Osteoblast (primary cell): ENCODE measurements around the gene AXIN2. TPM values are rescaled to one million over a fixed set of nuclear protein-coding genes. Genes with fewer than 3 reads are reported as not detected.

Experiments
- DNase-seq: peaks from one replicate; pipeline ENCODE4 v3.0.0; 2011; ENCODE audit warnings: low spot score, mixed read lengths; ENCODE audit not compliant: insufficient read length; ENCODE audit errors: missing footprints
- H2AFZ ChIP-seq: 2 replicates; pipeline ENCODE4 v1.6.0; 2011; ENCODE audit warnings: mild to moderate bottlenecking, low read length
- H3K27ac ChIP-seq: 2 replicates; pipeline ENCODE4 v1.5.1; 2011; ENCODE audit warnings: mild to moderate bottlenecking, low read depth, low read length, moderate library complexity
- H3K27me3 ChIP-seq: 2 replicates; pipeline ENCODE4 v1.6.0; 2012; ENCODE audit warnings: mild to moderate bottlenecking, control low read depth, inconsistent platforms, low read length, moderate library complexity; ENCODE audit not compliant: insufficient read depth
- H3K36me3 ChIP-seq: 2 replicates; pipeline ENCODE4 v1.5.1; 2011; ENCODE audit warnings: mild to moderate bottlenecking, low read length, control low read depth, moderate library complexity; ENCODE audit not compliant: insufficient read depth
- H3K4me1 ChIP-seq: 2 replicates; pipeline ENCODE4 v1.5.1; 2011; ENCODE audit warnings: mild to moderate bottlenecking, low read length, control low read depth, moderate library complexity; ENCODE audit not compliant: insufficient read depth
- H3K4me2 ChIP-seq: 2 replicates; pipeline ENCODE4 v1.6.0; 2011; ENCODE audit warnings: mild to moderate bottlenecking, low read length; ENCODE audit not compliant: insufficient read depth
- H3K4me3 ChIP-seq: fragments of 200-600 bp; sonication (generic); 3 replicates; pipeline ENCODE4 v1.5.1; 2012; ENCODE audit warnings: mild to moderate bottlenecking, low read length, inconsistent platforms; ENCODE audit not compliant: insufficient read depth
- H3K79me2 ChIP-seq: 2 replicates; pipeline ENCODE4 v1.6.0; 2012; ENCODE audit warnings: mild to moderate bottlenecking, low read length, control low read depth, inconsistent platforms; ENCODE audit not compliant: insufficient read depth
- H3K9me3 ChIP-seq: 2 replicates; pipeline ENCODE4 v1.5.1; 2011; ENCODE audit warnings: low read depth, low read length, control low read depth
- H4K20me1 ChIP-seq: 2 replicates; pipeline ENCODE4 v1.6.0; 2012; ENCODE audit warnings: mild to moderate bottlenecking, low read length, control low read depth; ENCODE audit not compliant: insufficient read depth
- CTCF ChIP-seq: IDR thresholded peaks from 2 replicates; pipeline ENCODE4 v1.5.1; 2011; ENCODE audit warnings: mild to moderate bottlenecking, low read depth, low read length, moderate library complexity; ENCODE audit errors: extremely low read depth
- total RNA-seq: library from RNA; depleted of rRNA; stranded (reverse); fragments of >200 nt; gene quantifications from 2 replicates; pipeline ENCODE4 v1.2.3, GENCODE V29; 2012

Gene AXIN2
- total RNA-seq, 1 donor, result 5.1 TPM

- H2AFZ ChIP-seq, result no peak overlapping the region
- no peaks in the 10 kb centered on the region for H3K79me2 ChIP-seq
- H3K36me3 ChIP-seq, result no peaks in the 10 kb centered on the region
These were observed 37.4 kb downstream of the AXIN2 start for GRCh38 chr17:65523853-65524664.

GRCh38 chr17:65523411-65523810 is 38.0 kb downstream of the AXIN2 start:
- Histone ChIP-seq H3K4me3 (no peak overlapping the region), H3K9me3 (no peaks in the 10 kb centered on the region), H4K20me1 (no peaks in the 10 kb centered on the region), H3K27ac (no peak overlapping the region), H3K79me2 (no peaks in the 10 kb centered on the region), H2AFZ (no peak overlapping the region), H3K27me3 (no peaks in the 10 kb centered on the region), H3K36me3 (no peaks in the 10 kb centered on the region), H3K4me1 (no peaks in the 10 kb centered on the region), H3K4me2 (no peak overlapping the region)
- DNase-seq, result no peak
- no peak for TF ChIP-seq CTCF

More at GRCh38 chr17:65523853-65524664, 37.4 kb downstream of the AXIN2 start:
- H3K27me3 ChIP-seq, result no peaks in the 10 kb centered on the region
- H4K20me1 ChIP-seq, result no peaks in the 10 kb centered on the region
- H3K4me2 ChIP-seq, result no peak overlapping the region
- H3K27ac ChIP-seq, result no peak overlapping the region
- DNase-seq, result no peak
- no peak for TF ChIP-seq CTCF
- H3K9me3 ChIP-seq, result no peaks in the 10 kb centered on the region
- H3K4me3 ChIP-seq, result no peak overlapping the region
- no peaks in the 10 kb centered on the region for H3K4me1 ChIP-seq

- no peaks in the 10 kb centered on the region for H3K79me2 ChIP-seq
- H2AFZ ChIP-seq, result no peak overlapping the region
- no peaks in the 10 kb centered on the region for H3K36me3 ChIP-seq
- H3K4me2 ChIP-seq, result no peak overlapping the region
- no peaks in the 10 kb centered on the region for H3K9me3 ChIP-seq
- DNase-seq, result no peak
- no peak overlapping the region for H3K27ac ChIP-seq
- H4K20me1 ChIP-seq, result no peaks in the 10 kb centered on the region
- H3K4me1 ChIP-seq, result no peaks in the 10 kb centered on the region
- H3K4me3 ChIP-seq, result no peak overlapping the region
- no peak for TF ChIP-seq CTCF
- H3K27me3 ChIP-seq, result no peaks in the 10 kb centered on the region
These were observed 38.6 kb downstream of the AXIN2 start for GRCh38 chr17:65522751-65523404.

GRCh38 chr17:65519462-65519861 is 42.0 kb downstream of the AXIN2 start:
- Histone ChIP-seq H2AFZ (no peak overlapping the region), H3K36me3 (no peaks in the 10 kb centered on the region), H3K79me2 (no peaks in the 10 kb centered on the region), H3K27ac (no peak overlapping the region), H4K20me1 (no peaks in the 10 kb centered on the region), H3K4me2 (no peak overlapping the region), H3K27me3 (no peaks in the 10 kb centered on the region), H3K4me1 (peaks cover 8% of the 10 kb centered on the region), H3K9me3 (no peaks in the 10 kb centered on the region), H3K4me3 (no peak overlapping the region)
- DNase-seq, result no peak
- no peak for TF ChIP-seq CTCF
